Liver (tissue), 9 donors: ENCODE results near the gene NIPAL4. TPM values are rescaled to one million over a fixed set of nuclear protein-coding genes. Genes with fewer than 3 reads are reported as not detected.
A peak's percentile ranks its signal among the peaks of the same experiment; 100 is the strongest.

ENCODE experiments used
- DNase-seq: peaks from one replicate; pipeline ENCODE4 v3.0.0-alpha.2; 2017; ENCODE audit warnings: low spot score
- H3K27ac ChIP-seq, 2 donors: one replicate each; pipeline ENCODE4 v1.7.0; 2013; ENCODE audit warnings: inconsistent platforms in 2 of 2, low read length in 2 of 2, control low read depth in 1 of 2, low read depth in 1 of 2, mild to moderate bottlenecking in 1 of 2
- H3K27me3 ChIP-seq, 4 donors: one replicate each; pipeline versions ENCODE4 v1.6.1 to v1.7.0; 2013; ENCODE audit warnings: low read length in 3 of 4, inconsistent platforms in 1 of 4, mild to moderate bottlenecking in 1 of 4, moderate library complexity in 1 of 4; ENCODE audit not compliant: control insufficient read depth in 4 of 4, insufficient read depth in 4 of 4
- H3K36me3 ChIP-seq, 4 donors: one replicate each; pipeline versions ENCODE4 v1.6.1 to v1.7.0; 2013; ENCODE audit warnings: low read length in 3 of 4, mild to moderate bottlenecking in 3 of 4, low read depth in 1 of 4, moderate library complexity in 1 of 4; ENCODE audit not compliant: control insufficient read depth in 4 of 4, insufficient read depth in 3 of 4
- H3K4me1 ChIP-seq, 4 donors: one replicate each; pipeline versions ENCODE4 v1.6.1 to v1.7.0; 2013; ENCODE audit warnings: low read length in 3 of 4, mild to moderate bottlenecking in 3 of 4, moderate library complexity in 1 of 4; ENCODE audit not compliant: control insufficient read depth in 4 of 4, insufficient read depth in 4 of 4
- H3K4me3 ChIP-seq, 3 donors: one replicate each; pipeline versions ENCODE4 v1.6.1 to v1.7.0; 2013; ENCODE audit warnings: low read length in 3 of 3, control low read depth in 1 of 3, low read depth in 1 of 3, mild to moderate bottlenecking in 1 of 3
- H3K9ac ChIP-seq, 2 donors: one replicate each; pipeline ENCODE4 v1.7.0; 2013; ENCODE audit warnings: low read length in 2 of 2, mild to moderate bottlenecking in 2 of 2, moderate library complexity in 2 of 2, control low read depth in 1 of 2, low read depth in 1 of 2
- H3K9me3 ChIP-seq, 4 donors: one replicate each; pipeline versions ENCODE4 v1.6.1 to v1.7.0; 2013; ENCODE audit warnings: low read length in 3 of 4; ENCODE audit not compliant: control insufficient read depth in 4 of 4
- EGR1 ChIP-seq, 2 donors: IDR thresholded peaks; 2 replicates each; pipeline ENCODE4 v1.6.1; 2016 to 2018; ENCODE audit warnings: antibody characterized with exemption in 2 of 2, low read depth in 2 of 2
- FOXA1 ChIP-seq: IDR thresholded peaks from 2 replicates; pipeline ENCODE4 v1.6.1; 2016; ENCODE audit warnings: antibody characterized with exemption
- FOXA2 ChIP-seq: IDR thresholded peaks from 2 replicates; pipeline ENCODE4 v1.6.1; 2016; ENCODE audit warnings: antibody characterized with exemption
- GABPA ChIP-seq, 2 donors: IDR thresholded peaks in 1 of 2; conservative IDR thresholded peaks in 1 of 2; 2 replicates each; pipeline ENCODE4 v1.6.1; 2016; ENCODE audit warnings: antibody characterized with exemption in 2 of 2, mild to moderate bottlenecking in 1 of 2, moderate library complexity in 1 of 2
- HNF4A ChIP-seq, 2 donors: conservative IDR thresholded peaks; 2 replicates each; pipeline ENCODE4 v1.6.1; 2016; ENCODE audit warnings: antibody characterized with exemption in 2 of 2, mild to moderate bottlenecking in 2 of 2
- HNF4G ChIP-seq: IDR thresholded peaks from 2 replicates; pipeline ENCODE4 v1.6.1; 2016; ENCODE audit warnings: antibody characterized with exemption
- JUND ChIP-seq, 2 donors: IDR thresholded peaks; 2 replicates each; pipeline ENCODE4 v1.6.1; 2016; ENCODE audit warnings: antibody characterized with exemption in 2 of 2
- NR2F2 ChIP-seq: IDR thresholded peaks from 2 replicates; pipeline ENCODE4 v1.6.1; 2016; ENCODE audit warnings: antibody characterized with exemption
- RAD21 ChIP-seq, 2 donors: IDR thresholded peaks; 2 replicates each; pipeline ENCODE4 v1.6.1; 2016; ENCODE audit warnings: antibody characterized with exemption in 2 of 2, mild to moderate bottlenecking in 2 of 2
- RXRA ChIP-seq, 2 donors: IDR thresholded peaks; 2 replicates each; pipeline ENCODE4 v1.6.1; 2017 to 2018; ENCODE audit warnings: antibody characterized with exemption in 2 of 2, mild to moderate bottlenecking in 1 of 2
- TAF1 ChIP-seq: conservative IDR thresholded peaks from 2 replicates; pipeline ENCODE4 v1.6.1; 2016; ENCODE audit warnings: antibody characterized with exemption, mild to moderate bottlenecking
- YY1 ChIP-seq: IDR thresholded peaks from 2 replicates; pipeline ENCODE4 v1.6.1; 2016; ENCODE audit warnings: antibody characterized with exemption, mild to moderate bottlenecking
- WGBS: extraction: QIAGEN DNeasy Blood & Tissue Kit; methylation state at CpG from one replicate; pipeline ENCODE4 v1.1.7; 2013; 5-methylcytosine and 5-hydroxymethylcytosine counted together
- polyA plus RNA-seq, 2 donors: library from polyadenylated mRNA; stranded (reverse) in 1 of 2; unstranded in 1 of 2; fragments of 200-250 nt in 1 of 2; fragments of >200 nt in 1 of 2; fragmentation: Nextera tagmentation in 1 of 2; extraction: Ambion mirVana in 1 of 2; gene quantifications; one replicate each; pipeline versions ENCODE4 v1.2.1 to v1.2.3, GENCODE V29; 2013 to 2015
- total RNA-seq, 2 donors: library from RNA; depleted of rRNA; stranded (reverse); fragments of >200 nt; gene quantifications; one replicate each; pipeline ENCODE4 v1.2.3, GENCODE V29; 2014
- TF ChIP-seq, protein P1 (sequence below): IDR thresholded peaks from 2 replicates; pipeline ENCODE4 v1.6.1; 2016; ENCODE audit warnings: antibody characterized with exemption
- TF ChIP-seq, protein P2 (sequence below): fragments of 150-350 bp; IDR thresholded peaks from 2 replicates; pipeline ENCODE4 v1.5.1; 2017; ENCODE audit warnings: improper control_type of control experiment, low read depth, low read length; ENCODE audit not compliant: missing input control
- TF ChIP-seq, protein P3 (sequence below): IDR thresholded peaks from 2 replicates; pipeline ENCODE4 v1.6.1; 2016; ENCODE audit warnings: antibody characterized with exemption
- TF ChIP-seq, protein P4 (sequence below): IDR thresholded peaks from 2 replicates; pipeline ENCODE4 v1.6.1; 2016; ENCODE audit warnings: antibody characterized with exemption
- TF ChIP-seq, protein P5 (sequence below): IDR thresholded peaks from 2 replicates; pipeline ENCODE4 v1.6.1; 2016; ENCODE audit warnings: antibody characterized with exemption, mild to moderate bottlenecking
- donor health status: healthy.
- donor health status: healthy.
- donor health status: healthy.
- donor health status: healthy.
- donor health status: healthy.

NIPAL4 gene
- total and polyA plus RNA-seq, 4 donors, result not detected

DNA sequence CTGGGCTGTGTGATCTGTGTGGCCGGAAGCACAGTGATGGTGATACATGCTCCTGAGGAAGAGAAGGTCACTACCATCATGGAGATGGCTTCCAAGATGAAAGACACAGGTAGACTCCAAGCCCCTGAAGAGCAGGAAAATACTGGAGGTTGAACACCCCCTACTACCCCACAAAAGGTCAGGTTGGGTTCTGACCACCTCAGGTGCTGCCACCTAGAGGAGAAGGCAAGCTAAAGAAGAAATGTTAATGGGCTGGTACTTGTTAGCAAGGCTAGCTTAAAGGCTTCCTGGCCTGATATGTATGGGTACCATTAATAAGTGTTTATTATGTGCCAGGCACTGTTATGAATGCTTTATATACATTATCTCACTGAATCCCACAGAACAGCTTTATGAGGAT is 11.7 kb downstream of the NIPAL4 start (continued):
- TF ChIP-seq, protein P1, sequence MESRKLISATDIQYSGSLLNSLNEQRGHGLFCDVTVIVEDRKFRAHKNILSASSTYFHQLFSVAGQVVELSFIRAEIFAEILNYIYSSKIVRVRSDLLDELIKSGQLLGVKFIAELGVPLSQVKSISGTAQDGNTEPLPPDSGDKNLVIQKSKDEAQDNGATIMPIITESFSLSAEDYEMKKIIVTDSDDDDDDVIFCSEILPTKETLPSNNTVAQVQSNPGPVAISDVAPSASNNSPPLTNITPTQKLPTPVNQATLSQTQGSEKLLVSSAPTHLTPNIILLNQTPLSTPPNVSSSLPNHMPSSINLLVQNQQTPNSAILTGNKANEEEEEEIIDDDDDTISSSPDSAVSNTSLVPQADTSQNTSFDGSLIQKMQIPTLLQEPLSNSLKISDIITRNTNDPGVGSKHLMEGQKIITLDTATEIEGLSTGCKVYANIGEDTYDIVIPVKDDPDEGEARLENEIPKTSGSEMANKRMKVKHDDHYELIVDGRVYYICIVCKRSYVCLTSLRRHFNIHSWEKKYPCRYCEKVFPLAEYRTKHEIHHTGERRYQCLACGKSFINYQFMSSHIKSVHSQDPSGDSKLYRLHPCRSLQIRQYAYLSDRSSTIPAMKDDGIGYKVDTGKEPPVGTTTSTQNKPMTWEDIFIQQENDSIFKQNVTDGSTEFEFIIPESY, result no peak
- peak in 1 of 2 donors; percentile 65 for TF ChIP-seq RAD21 (IDR thresholded peaks at IDR 0.05)

DNA sequence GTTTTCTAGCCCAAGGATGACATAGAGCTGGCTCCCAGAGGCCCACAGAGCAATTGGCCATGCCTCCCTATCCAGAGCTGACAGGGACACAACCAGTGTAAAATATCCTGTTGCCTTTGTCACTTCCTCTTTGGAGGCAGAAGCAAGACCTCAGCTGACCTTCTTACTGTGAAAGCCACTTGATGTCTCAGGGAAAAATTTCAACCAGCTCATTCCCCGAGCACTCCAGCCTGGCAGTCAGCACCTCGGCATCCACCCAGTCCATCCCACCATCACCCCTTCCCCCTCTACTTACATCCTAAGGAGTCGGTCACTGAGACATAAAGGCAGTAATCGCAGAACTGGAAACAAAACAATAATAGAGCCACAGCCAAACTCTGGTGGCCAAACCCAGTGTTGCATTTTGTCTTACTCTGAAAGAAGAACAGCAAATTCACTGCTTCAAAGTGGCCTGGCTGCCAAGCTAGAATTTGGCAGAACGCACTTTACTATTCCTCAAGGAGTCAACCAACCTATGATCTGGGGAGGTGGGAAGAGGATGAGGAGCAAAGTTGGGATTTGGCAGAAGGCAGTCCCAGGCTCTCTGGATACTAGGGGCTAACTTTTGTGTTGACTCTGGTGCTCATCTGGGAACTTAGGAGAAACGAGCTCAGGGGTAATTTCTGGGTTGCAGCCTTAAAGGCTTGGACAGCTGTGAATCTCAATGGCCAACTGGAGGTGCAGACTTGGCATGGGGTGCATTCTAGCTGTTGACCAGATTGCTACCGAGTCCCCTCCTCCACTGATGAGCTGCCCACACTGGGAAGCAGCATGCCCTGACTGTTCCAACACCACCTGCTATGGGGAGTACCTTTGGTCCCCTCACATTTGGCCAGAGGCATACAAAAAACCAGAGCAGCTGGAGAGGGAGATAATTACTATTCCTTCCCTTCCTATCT is 13.6 kb downstream of the NIPAL4 start:
- H3K27ac ChIP-seq, result no peak overlapping the region
- TF ChIP-seq, protein P2, sequence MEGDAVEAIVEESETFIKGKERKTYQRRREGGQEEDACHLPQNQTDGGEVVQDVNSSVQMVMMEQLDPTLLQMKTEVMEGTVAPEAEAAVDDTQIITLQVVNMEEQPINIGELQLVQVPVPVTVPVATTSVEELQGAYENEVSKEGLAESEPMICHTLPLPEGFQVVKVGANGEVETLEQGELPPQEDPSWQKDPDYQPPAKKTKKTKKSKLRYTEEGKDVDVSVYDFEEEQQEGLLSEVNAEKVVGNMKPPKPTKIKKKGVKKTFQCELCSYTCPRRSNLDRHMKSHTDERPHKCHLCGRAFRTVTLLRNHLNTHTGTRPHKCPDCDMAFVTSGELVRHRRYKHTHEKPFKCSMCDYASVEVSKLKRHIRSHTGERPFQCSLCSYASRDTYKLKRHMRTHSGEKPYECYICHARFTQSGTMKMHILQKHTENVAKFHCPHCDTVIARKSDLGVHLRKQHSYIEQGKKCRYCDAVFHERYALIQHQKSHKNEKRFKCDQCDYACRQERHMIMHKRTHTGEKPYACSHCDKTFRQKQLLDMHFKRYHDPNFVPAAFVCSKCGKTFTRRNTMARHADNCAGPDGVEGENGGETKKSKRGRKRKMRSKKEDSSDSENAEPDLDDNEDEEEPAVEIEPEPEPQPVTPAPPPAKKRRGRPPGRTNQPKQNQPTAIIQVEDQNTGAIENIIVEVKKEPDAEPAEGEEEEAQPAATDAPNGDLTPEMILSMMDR, result no peak
- TF ChIP-seq, protein P3, sequence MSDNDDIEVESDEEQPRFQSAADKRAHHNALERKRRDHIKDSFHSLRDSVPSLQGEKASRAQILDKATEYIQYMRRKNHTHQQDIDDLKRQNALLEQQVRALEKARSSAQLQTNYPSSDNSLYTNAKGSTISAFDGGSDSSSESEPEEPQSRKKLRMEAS, result no peak
- TF ChIP-seq NR2F2, result no peak
- no peak overlapping the region for H3K9ac ChIP-seq
- H3K4me3 ChIP-seq, result no peak overlapping the region
- 86% methylated on average over 7 of the region's 7 CpGs for WGBS
- peaks cover 7 to 16% (median 13%) of the 10 kb centered on the region in 4 donors for H3K4me1 ChIP-seq
- H3K36me3 ChIP-seq, result no peaks in the 10 kb centered on the region
- H3K27me3 ChIP-seq, result no peaks in the 10 kb centered on the region
- no peak for DNase-seq
- no peaks in the 10 kb centered on the region for H3K9me3 ChIP-seq

DNA sequence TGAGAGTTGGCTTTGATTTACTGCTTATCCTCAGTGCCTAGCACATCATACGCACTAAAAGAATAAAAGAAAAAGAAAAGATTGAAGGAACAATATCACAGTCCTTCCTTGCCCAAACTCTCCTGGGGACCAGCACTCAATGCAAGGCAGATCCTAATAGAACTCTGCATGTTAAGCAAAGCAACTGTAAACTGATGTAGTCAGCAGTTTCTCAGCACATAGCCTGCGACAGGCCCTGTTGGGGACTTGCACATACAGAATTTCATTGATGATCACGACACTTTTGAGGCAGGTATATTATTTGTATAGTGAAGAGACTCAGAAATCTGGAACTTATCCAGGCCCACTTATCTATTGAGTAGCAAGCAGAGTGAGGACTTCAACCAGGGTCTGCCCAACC is 15.4 kb downstream of the NIPAL4 start:
- WGBS, result 96% methylated on average over 3 of the region's 3 CpGs
- H3K4me1 ChIP-seq, result peaks cover 12 to 33% (median 31%) of the 10 kb centered on the region in 4 donors
- H3K27me3 ChIP-seq, result no peaks in the 10 kb centered on the region
- no peaks in the 10 kb centered on the region for H3K36me3 ChIP-seq
- H3K4me3 ChIP-seq, result no peak overlapping the region
- no peaks in the 10 kb centered on the region for H3K9me3 ChIP-seq
- no peak for DNase-seq
- H3K9ac ChIP-seq, result no peak overlapping the region
- H3K27ac ChIP-seq, result no peak overlapping the region
- TF ChIP-seq JUND (IDR thresholded peaks at IDR 0.05) (no peak), GABPA (IDR thresholded peaks at IDR 0.05 in 1 of 2, conservative IDR thresholded peaks at IDR 0.05 in 1 of 2) (no peak), EGR1 (IDR thresholded peaks at IDR 0.05; ENCODE audit: low read depth in 2 of 2) (no peak), HNF4A (conservative IDR thresholded peaks at IDR 0.05) (no peak), NR2F2 (no peak), RXRA (IDR thresholded peaks at IDR 0.05) (no peak), FOXA1 (no peak), YY1 (no peak), RAD21 (IDR thresholded peaks at IDR 0.05) (no peak), TAF1 (no peak), HNF4G (no peak), FOXA2 (no peak)
- TF ChIP-seq, protein P4, sequence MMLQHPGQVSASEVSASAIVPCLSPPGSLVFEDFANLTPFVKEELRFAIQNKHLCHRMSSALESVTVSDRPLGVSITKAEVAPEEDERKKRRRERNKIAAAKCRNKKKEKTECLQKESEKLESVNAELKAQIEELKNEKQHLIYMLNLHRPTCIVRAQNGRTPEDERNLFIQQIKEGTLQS, result no peak
- TF ChIP-seq, protein P1, result no peak
- TF ChIP-seq, protein P2, result no peak
- TF ChIP-seq, protein P5, sequence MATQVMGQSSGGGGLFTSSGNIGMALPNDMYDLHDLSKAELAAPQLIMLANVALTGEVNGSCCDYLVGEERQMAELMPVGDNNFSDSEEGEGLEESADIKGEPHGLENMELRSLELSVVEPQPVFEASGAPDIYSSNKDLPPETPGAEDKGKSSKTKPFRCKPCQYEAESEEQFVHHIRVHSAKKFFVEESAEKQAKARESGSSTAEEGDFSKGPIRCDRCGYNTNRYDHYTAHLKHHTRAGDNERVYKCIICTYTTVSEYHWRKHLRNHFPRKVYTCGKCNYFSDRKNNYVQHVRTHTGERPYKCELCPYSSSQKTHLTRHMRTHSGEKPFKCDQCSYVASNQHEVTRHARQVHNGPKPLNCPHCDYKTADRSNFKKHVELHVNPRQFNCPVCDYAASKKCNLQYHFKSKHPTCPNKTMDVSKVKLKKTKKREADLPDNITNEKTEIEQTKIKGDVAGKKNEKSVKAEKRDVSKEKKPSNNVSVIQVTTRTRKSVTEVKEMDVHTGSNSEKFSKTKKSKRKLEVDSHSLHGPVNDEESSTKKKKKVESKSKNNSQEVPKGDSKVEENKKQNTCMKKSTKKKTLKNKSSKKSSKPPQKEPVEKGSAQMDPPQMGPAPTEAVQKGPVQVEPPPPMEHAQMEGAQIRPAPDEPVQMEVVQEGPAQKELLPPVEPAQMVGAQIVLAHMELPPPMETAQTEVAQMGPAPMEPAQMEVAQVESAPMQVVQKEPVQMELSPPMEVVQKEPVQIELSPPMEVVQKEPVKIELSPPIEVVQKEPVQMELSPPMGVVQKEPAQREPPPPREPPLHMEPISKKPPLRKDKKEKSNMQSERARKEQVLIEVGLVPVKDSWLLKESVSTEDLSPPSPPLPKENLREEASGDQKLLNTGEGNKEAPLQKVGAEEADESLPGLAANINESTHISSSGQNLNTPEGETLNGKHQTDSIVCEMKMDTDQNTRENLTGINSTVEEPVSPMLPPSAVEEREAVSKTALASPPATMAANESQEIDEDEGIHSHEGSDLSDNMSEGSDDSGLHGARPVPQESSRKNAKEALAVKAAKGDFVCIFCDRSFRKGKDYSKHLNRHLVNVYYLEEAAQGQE, result no peak
